Thyroid gland (tissue), 4 donors: ENCODE results near the gene ARID4B. TPM values are rescaled to one million over a fixed set of nuclear protein-coding genes. Genes with fewer than 3 reads are reported as not detected.

ENCODE experiments used
- DNase-seq, 2 donors: peaks; one replicate each; pipeline ENCODE4 v3.0.0-alpha.2; 2019
- H3K27ac ChIP-seq, 3 donors: fragments of 200-600 bp; sonication (generic); 1 replicate in 2 of 3; 2 replicates in 1 of 3; pipeline ENCODE4 v1.5.1; 2016 to 2019; ENCODE audit warnings: mild to moderate bottlenecking in 1 of 3, moderate library complexity in 1 of 3
- H3K27me3 ChIP-seq: fragments of 200-600 bp; sonication (generic); one replicate; pipeline ENCODE4 v1.5.1; 2019
- H3K36me3 ChIP-seq, 2 donors: fragments of 200-600 bp; sonication (generic); one replicate each; pipeline ENCODE4 v1.5.1; 2016 to 2019
- H3K4me1 ChIP-seq, 2 donors: fragments of 200-600 bp; sonication (generic); one replicate each; pipeline ENCODE4 v1.5.1; 2017 to 2019
- H3K4me3 ChIP-seq, 3 donors: fragments of 200-600 bp; sonication (generic); replicated peaks in 1 of 3; 1 replicate in 2 of 3; 2 replicates in 1 of 3; pipeline ENCODE4 v1.5.1; 2016; ENCODE audit warnings: mild to moderate bottlenecking in 1 of 3
- H3K9me3 ChIP-seq: fragments of 200-600 bp; sonication (generic); one replicate; pipeline ENCODE4 v1.5.1; 2017
- CTCF ChIP-seq, 6 experiments: fragments of 200-600 bp in 3 of 6; fragments of 450-650 bp in 3 of 6; sonication (generic) in 3 of 6; IDR thresholded peaks; one replicate each; pipeline ENCODE4 v1.5.1; 2016 to 2019; ENCODE audit warnings: antibody characterized with exemption in 6 of 6, mild to moderate bottlenecking in 2 of 6, inconsistent platforms in 1 of 6, moderate library complexity in 1 of 6
- POLR2A ChIP-seq, 2 donors: fragments of 450-650 bp; IDR thresholded peaks; one replicate each; pipeline ENCODE4 v1.6.1; 2017; ENCODE audit warnings: antibody characterized with exemption in 2 of 2, mild to moderate bottlenecking in 2 of 2, moderate library complexity in 1 of 2
- WGBS, 2 donors: methylation state at CpG; one replicate each; pipeline ENCODE4 v1.1.5; 2017; 5-methylcytosine and 5-hydroxymethylcytosine counted together
- intact Hi-C: fragments of 100-400 bp; cut with DNase I; formaldehyde crosslinking; loops from one replicate; pipeline ENCODE4 v1.15.1; 2023
- total RNA-seq, 4 donors: library from RNA; depleted of rRNA; stranded (reverse); fragments of >200 nt; gene quantifications; one replicate each; pipeline ENCODE4 v1.2.3, GENCODE V29; 2016

Gene ARID4B
- total RNA-seq, 4 donors from 2014 or later: 49.0 to 65.4 (median 52.5) TPM

GRCh38 chr1:235131961-235132360 lies 196.0 kb downstream of the ARID4B start:
- Histone ChIP-seq H3K36me3 (peaks cover 28 to 31% of the 10 kb centered on the region in 2 donors), H3K4me1 (peaks cover 3 to 7% of the 10 kb centered on the region in 2 donors), H3K4me3 (no peak overlapping the region), H3K27me3 (no peaks in the 10 kb centered on the region), H3K27ac (no peak overlapping the region), H3K9me3 (no peaks in the 10 kb centered on the region)
- no peak for DNase-seq
- intact Hi-C loops: no loop called here
- TF ChIP-seq CTCF (IDR thresholded peaks at IDR 0.05): no peak
- TF ChIP-seq POLR2A (IDR thresholded peaks at IDR 0.05): no peak
- 77 to 78% methylated on average over 6 of the region's 6 CpGs for WGBS, 2 donors

- Histone ChIP-seq H3K36me3 (peaks cover 17 to 21% of the 10 kb centered on the region in 2 donors), H3K4me3 (no peak overlapping the region), H3K9me3 (no peaks in the 10 kb centered on the region), H3K27me3 (no peaks in the 10 kb centered on the region), H3K27ac (no peak overlapping the region), H3K4me1 (peaks cover 9 to 10% of the 10 kb centered on the region in 2 donors)
- TF ChIP-seq CTCF (IDR thresholded peaks at IDR 0.05) (no peak), POLR2A (IDR thresholded peaks at IDR 0.05) (no peak)
- 89 to 91% methylated on average over 7 of the region's 7 CpGs for WGBS, 2 donors
- no peak for DNase-seq
- intact Hi-C loops: no loop called here
These were observed 197.2 kb downstream of the ARID4B start for GRCh38 chr1:235130766-235131270.

- 86 to 93% methylated on average over 4 of the region's 4 CpGs for WGBS, 2 donors
- H3K36me3 ChIP-seq: peaks cover 11 to 14% of the 10 kb centered on the region in 2 donors
- no peak overlapping the region for H3K4me3 ChIP-seq
- DNase-seq: no peak
- intact Hi-C loops: no loop called here
- peaks cover 9 to 10% of the 10 kb centered on the region in 2 donors for H3K4me1 ChIP-seq
- H3K27ac ChIP-seq: no peak overlapping the region
- no peaks in the 10 kb centered on the region for H3K9me3 ChIP-seq
- H3K27me3 ChIP-seq: no peaks in the 10 kb centered on the region
- no peak for TF ChIP-seq POLR2A (IDR thresholded peaks at IDR 0.05)
- no peak for TF ChIP-seq CTCF (IDR thresholded peaks at IDR 0.05)
These were observed 198.0 kb downstream of the ARID4B start for GRCh38 chr1:235129774-235130570.

- peaks cover 9 to 10% of the 10 kb centered on the region in 2 donors for H3K4me1 ChIP-seq
- H3K27me3 ChIP-seq: no peaks in the 10 kb centered on the region
- peaks cover 0 to 8% of the 10 kb centered on the region in 2 donors for H3K36me3 ChIP-seq
- H3K4me3 ChIP-seq: peak within 1 kb of the TSS; percentile 57 to 92 (median 89)
- no peaks in the 10 kb centered on the region for H3K9me3 ChIP-seq
- peak in 1 of 6 experiments; percentile 18 for TF ChIP-seq CTCF (IDR thresholded peaks at IDR 0.05)
- TF ChIP-seq POLR2A (IDR thresholded peaks at IDR 0.05): peak in 1 of 2 donors; percentile 87
- WGBS, 2 donors: 4 to 5% methylated on average over 14 to 31 of the region's 67 CpGs
- peak within 1 kb of the TSS; percentile 69 to 93 (median 79) for H3K27ac ChIP-seq
- intact Hi-C loops: no loop called here
- DNase-seq: peak; percentile 96 to 97
These were observed 199.3 kb downstream of the ARID4B start, which contains the start of gene TOMM20 for GRCh38 chr1:235128456-235129328. Gene TOMM20, minus strand, starts transcription at chr1:235128837. Its CDS starts 122 bp downstream, at chr1:235128715.
